Measurements from ENCODE around the gene ACOXL.

Gene ACOXL

DNA sequence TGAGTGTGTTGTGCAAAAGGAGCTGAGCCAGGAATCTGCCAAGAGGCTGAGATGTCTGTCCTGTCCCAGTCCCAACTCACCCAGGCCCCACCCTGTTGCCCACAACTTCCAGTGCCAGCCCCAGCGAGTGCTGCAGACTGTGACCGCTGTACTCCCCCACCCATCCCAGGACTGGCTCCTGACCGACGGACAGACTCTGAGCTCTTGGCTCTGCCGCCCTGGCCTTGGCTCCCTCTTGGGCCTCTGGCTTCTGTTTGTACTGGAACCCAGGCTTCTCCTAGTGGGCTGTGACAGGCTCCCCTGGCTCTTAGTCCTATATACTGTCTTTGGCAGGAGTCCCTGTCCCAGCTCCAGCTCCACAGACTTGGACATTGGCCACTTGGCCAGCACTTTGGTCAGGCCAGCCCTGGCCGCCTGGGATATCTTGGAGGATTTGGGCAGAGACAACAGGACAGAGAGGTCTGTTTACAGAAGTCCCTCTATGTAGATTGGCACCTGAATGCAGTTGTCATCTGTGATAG is 41.1 kb downstream of the ACOXL start:
- ChIA-PET CTCF (interaction anchor here (1.1 kb wide), 1 partner anchor 18 kb away, joined by 4 read pairs; no protein-coding TSS in a partner anchor), POLR2A (no interaction called here)
- H3K4me3 ChIP-seq (ENCODE audit: low read depth, low read length) = no peak overlapping the region
- TF ChIP-seq, protein P1, sequence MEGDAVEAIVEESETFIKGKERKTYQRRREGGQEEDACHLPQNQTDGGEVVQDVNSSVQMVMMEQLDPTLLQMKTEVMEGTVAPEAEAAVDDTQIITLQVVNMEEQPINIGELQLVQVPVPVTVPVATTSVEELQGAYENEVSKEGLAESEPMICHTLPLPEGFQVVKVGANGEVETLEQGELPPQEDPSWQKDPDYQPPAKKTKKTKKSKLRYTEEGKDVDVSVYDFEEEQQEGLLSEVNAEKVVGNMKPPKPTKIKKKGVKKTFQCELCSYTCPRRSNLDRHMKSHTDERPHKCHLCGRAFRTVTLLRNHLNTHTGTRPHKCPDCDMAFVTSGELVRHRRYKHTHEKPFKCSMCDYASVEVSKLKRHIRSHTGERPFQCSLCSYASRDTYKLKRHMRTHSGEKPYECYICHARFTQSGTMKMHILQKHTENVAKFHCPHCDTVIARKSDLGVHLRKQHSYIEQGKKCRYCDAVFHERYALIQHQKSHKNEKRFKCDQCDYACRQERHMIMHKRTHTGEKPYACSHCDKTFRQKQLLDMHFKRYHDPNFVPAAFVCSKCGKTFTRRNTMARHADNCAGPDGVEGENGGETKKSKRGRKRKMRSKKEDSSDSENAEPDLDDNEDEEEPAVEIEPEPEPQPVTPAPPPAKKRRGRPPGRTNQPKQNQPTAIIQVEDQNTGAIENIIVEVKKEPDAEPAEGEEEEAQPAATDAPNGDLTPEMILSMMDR (IDR thresholded peaks at IDR 0.05; ENCODE audit: insufficient read depth, low read length, missing control alignments) = no peak
- no peak for DNase-seq (ENCODE audit: low read depth, low spot score)

DNA sequence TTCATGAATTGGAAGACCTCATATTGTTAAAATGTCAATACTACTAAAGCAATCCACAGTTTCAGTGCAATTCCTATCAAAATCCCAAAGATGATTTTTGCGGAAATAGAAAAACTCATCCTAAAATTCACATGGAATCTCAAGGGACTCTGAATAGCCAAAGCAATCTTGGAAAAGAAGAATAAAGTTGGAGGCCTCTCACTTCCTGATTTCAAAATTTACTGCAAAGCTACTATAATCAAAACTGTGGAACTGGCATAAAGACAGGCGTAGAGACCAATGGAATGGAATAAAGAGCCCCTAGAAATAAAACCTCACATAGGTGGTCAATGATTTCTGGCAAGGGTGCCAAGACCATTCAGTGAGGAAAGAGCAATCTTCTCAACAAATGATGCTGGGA is 42.3 kb downstream of the ACOXL start:
- no peak overlapping the region for H3K4me3 ChIP-seq (ENCODE audit: low read depth, low read length)
- ChIA-PET CTCF (no interaction called here), POLR2A (no interaction called here)
- no peak for DNase-seq (ENCODE audit: low read depth, low spot score)
- TF ChIP-seq, protein P1 (IDR thresholded peaks at IDR 0.05; ENCODE audit: insufficient read depth, low read length, missing control alignments) = no peak

- no peak overlapping the region for H3K4me3 ChIP-seq (ENCODE audit: low read depth, low read length)
- TF ChIP-seq, protein P1 (IDR thresholded peaks at IDR 0.05; ENCODE audit: insufficient read depth, low read length, missing control alignments) = no peak
- no peak for DNase-seq (ENCODE audit: low read depth, low spot score)
- CTCF ChIA-PET = no interaction called here
- POLR2A ChIA-PET = no interaction called here
These were observed 45.3 kb downstream of the ACOXL start for GRCh38 chr2:110777531-110778311.

GRCh38 chr2:110780461-110780860 is 48.1 kb downstream of the ACOXL start:
- TF ChIP-seq, protein P1 (IDR thresholded peaks at IDR 0.05; ENCODE audit: insufficient read depth, low read length, missing control alignments) = no peak
- ChIA-PET CTCF (no interaction called here), POLR2A (no interaction called here)
- no peak for DNase-seq (ENCODE audit: low read depth, low spot score)
- no peak overlapping the region for H3K4me3 ChIP-seq (ENCODE audit: low read depth, low read length)

GRCh38 chr2:110783196-110783873 is 51.0 kb downstream of the ACOXL start:
- ChIA-PET POLR2A (no interaction called here), CTCF (no interaction called here)
- TF ChIP-seq, protein P1 (IDR thresholded peaks at IDR 0.05; ENCODE audit: insufficient read depth, low read length, missing control alignments) = no peak
- no peak overlapping the region for H3K4me3 ChIP-seq (ENCODE audit: low read depth, low read length)
- DNase-seq (ENCODE audit: low read depth, low spot score) = no peak

- no peak overlapping the region for H3K4me3 ChIP-seq (ENCODE audit: low read depth, low read length)
- TF ChIP-seq, protein P1 (IDR thresholded peaks at IDR 0.05; ENCODE audit: insufficient read depth, low read length, missing control alignments) = no peak
- ChIA-PET POLR2A (no interaction called here), CTCF (no interaction called here)
- no peak for DNase-seq (ENCODE audit: low read depth, low spot score)
These were observed 51.8 kb downstream of the ACOXL start for GRCh38 chr2:110784047-110784631.

Measured in AG04449 (cell line).